ENCODE results near the gene CD82. TPM values are rescaled to one million over a fixed set of nuclear protein-coding genes. Genes with fewer than 3 reads are reported as not detected.

CD82 gene
- total and polyA plus RNA-seq, 2 of the 8 experiments (the other 6 are each of a cell fraction or from before 2014, with no cell fraction given), result 7.9 to 10.3 TPM

DNA sequence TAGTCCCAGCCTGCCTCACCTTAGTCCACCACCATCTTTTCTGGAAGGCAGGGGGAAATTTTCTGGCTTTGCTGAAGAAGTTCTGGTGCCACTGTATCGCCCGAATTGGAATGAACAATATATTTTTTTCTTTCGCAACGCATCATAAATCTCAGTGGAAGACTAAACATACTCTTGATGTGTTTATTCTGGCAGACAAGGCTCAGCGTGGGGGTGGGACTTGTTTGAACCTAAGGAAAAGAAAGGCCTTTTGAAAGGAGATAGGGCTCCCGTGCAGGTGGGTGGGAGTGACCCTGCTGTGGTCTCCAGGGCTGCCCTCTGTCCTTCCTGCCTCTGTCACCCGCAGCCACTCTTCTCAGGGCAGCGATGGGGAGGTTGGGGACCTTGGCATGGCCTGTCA, 42.5 kb downstream of the CD82 start:
- FAIRE-seq, result no peak
- no peak for DNase-seq (ENCODE audit: low read depth in 1 of 2, low spot score in 2 of 2)

More for the DNA sequence above, 42.5 kb downstream of the CD82 start:
- Histone ChIP-seq H4K8ac (ENCODE audit: extremely low read depth, insufficient read depth, low read length) (no peak overlapping the region), H2BK5ac (ENCODE audit: low read depth, low read length) (no peak overlapping the region), H3K9me3 (ENCODE audit: insufficient read depth in 2 of 2, low read depth in 1 of 2, low read length in 1 of 2) (no peaks in the 10 kb centered on the region), H4K5ac (ENCODE audit: insufficient read length, low read depth, low read length) (no peak overlapping the region), H3K23ac (ENCODE audit: insufficient read length) (no peak overlapping the region), H3K56ac (replicated peaks; ENCODE audit: insufficient read length, low read depth, low read length) (no peak overlapping the region), H2AFZ (ENCODE audit: low read length) (no peak overlapping the region), H3K18ac (ENCODE audit: extremely low read depth, low read length) (no peak overlapping the region), H4K20me1 (replicated peaks in 1 of 2; ENCODE audit: control insufficient read depth in 1 of 2, insufficient read depth in 2 of 2, low read length in 2 of 2) (no peaks in the 10 kb centered on the region), H2BK20ac (ENCODE audit: low read length) (no peak overlapping the region), H3K79me2 (ENCODE audit: control insufficient read depth in 1 of 2, insufficient read depth in 2 of 2, low read length in 2 of 2) (no peaks in the 10 kb centered on the region), H3K27ac (ENCODE audit: low read depth, low read length) (no peak overlapping the region), H2BK120ac (replicated peaks; ENCODE audit: low read depth, low read length) (no peak overlapping the region), H3K27me3 (replicated peaks in 1 of 4; ENCODE audit: control insufficient read depth in 3 of 4, extremely low read depth in 1 of 4, insufficient read depth in 3 of 4, low read length in 3 of 4) (no peaks in the 10 kb centered on the region), H3K9ac (replicated peaks in 1 of 4; ENCODE audit: extremely low read depth in 1 of 4, low read depth in 3 of 4, low read length in 3 of 4) (no peak overlapping the region), H2BK12ac (ENCODE audit: low read depth, low read length) (no peak overlapping the region), H3K4ac (replicated peaks; ENCODE audit: insufficient read length, low read depth, low read length) (no peak overlapping the region), H3K4me2 (ENCODE audit: insufficient read depth in 1 of 2, low read depth in 2 of 2, low read length in 2 of 2) (no peak overlapping the region), H2AK5ac (ENCODE audit: low read depth, low read length) (no peak overlapping the region), H2BK15ac (ENCODE audit: low read length) (no peak overlapping the region), H3K4me3 (ENCODE audit: extremely low read depth in 1 of 4, insufficient read depth in 2 of 4, low read depth in 3 of 4, low read length in 4 of 4) (no peak overlapping the region), H3K14ac (ENCODE audit: insufficient read length) (no peak overlapping the region), H3K4me1 (replicated peaks in 1 of 4; ENCODE audit: control insufficient read depth in 3 of 4, insufficient read depth in 4 of 4, low read length in 3 of 4) (no peaks in the 10 kb centered on the region; a peak in 1 of 7 replicates), H3K36me3 (ENCODE audit: control insufficient read depth in 2 of 4, insufficient read depth in 4 of 4, low read length in 3 of 4) (no peaks in the 10 kb centered on the region), H4K91ac (replicated peaks; ENCODE audit: insufficient read length, low read length) (no peak overlapping the region), H3K79me1 (ENCODE audit: low read depth, low read length) (no peaks in the 10 kb centered on the region), H3K23me2 (ENCODE audit: low read depth, low read length) (no peaks in the 10 kb centered on the region)
- 92% methylated on average over 7 of the region's 8 CpGs; no CpG with 5 or more reads in 1 of the 2 experiments for WGBS, 2 experiments (ENCODE audit: extremely low coverage in 1 of 2, insufficient coverage in 1 of 2, insufficient read length in 1 of 2, insufficient replicate concordance in 2 of 2, low coverage in 1 of 2, low lambda C conversion rate in 2 of 2, missing lambda C conversion rate in 1 of 2)
- ChIA-PET CTCF (ENCODE audit: partially characterized antibody) (interaction anchor here (0.9 to 1.5 kb wide), 5 partner anchors 9 to 287 kb away, joined by 3 to 12 read pairs (median 3); no protein-coding TSS in a partner anchor), POLR2A (ENCODE audit: partially characterized antibody) (no interaction called here)
- TF ChIP-seq TBP (IDR thresholded peaks at IDR 0.05; ENCODE audit: low read depth, low read length) (no peak), RBBP5 (IDR thresholded peaks at IDR 0.05; ENCODE audit: borderline replicate concordance, low read depth, low read length) (no peak), NRF1 (IDR thresholded peaks at IDR 0.05; ENCODE audit: low read depth, low read length) (no peak), EZH2 (IDR thresholded peaks at IDR 0.05; ENCODE audit: low read depth, low read length, severe bottlenecking) (no peak)
